Adrenal gland (tissue), 12 donors: ENCODE measurements around the gene RPS14. TPM values are rescaled to one million over a fixed set of nuclear protein-coding genes. Genes with fewer than 3 reads are reported as not detected.

ENCODE experiments used
- DNase-seq, 7 donors: peaks; one replicate each; pipeline ENCODE4 v3.0.0-alpha.2; 2019 to 2020
- H3K27ac ChIP-seq, 5 donors: fragments of 200-600 bp; sonication (generic) in 4 of 5; 1 replicate in 3 of 5; 2 replicates in 2 of 5; pipeline versions ENCODE4 v1.5.1 to v1.8.0; 2016 to 2020; ENCODE audit warnings: mild to moderate bottlenecking in 1 of 5
- H3K27me3 ChIP-seq: fragments of 200-600 bp; 2 replicates; pipeline ENCODE4 v1.8.0; 2021
- H3K36me3 ChIP-seq, 2 donors: fragments of 200-600 bp; replicated peaks in 1 of 2; 1 replicate in 1 of 2; 2 replicates in 1 of 2; pipeline versions ENCODE4 v1.5.1 to v1.8.0; 2018 to 2022
- H3K4me1 ChIP-seq, 2 donors: fragments of 200-600 bp; replicated peaks in 1 of 2; 1 replicate in 1 of 2; 2 replicates in 1 of 2; pipeline versions ENCODE4 v1.5.1 to v1.8.0; 2018 to 2021
- H3K4me3 ChIP-seq, 4 donors: fragments of 200-600 bp; sonication (generic) in 3 of 4; one replicate each; pipeline ENCODE4 v1.5.1; 2016 to 2018
- H3K9me3 ChIP-seq, 3 donors: fragments of 200-600 bp; sonication (generic) in 1 of 3; replicated peaks in 1 of 3; 1 replicate in 2 of 3; 2 replicates in 1 of 3; pipeline versions ENCODE4 v1.5.1 to v1.8.0; 2016 to 2021
- POLR2A ChIP-seq, 2 donors: fragments of 450-650 bp; IDR thresholded peaks; one replicate each; pipeline ENCODE4 v1.6.1; 2017; ENCODE audit warnings: antibody characterized with exemption in 2 of 2, mild to moderate bottlenecking in 2 of 2, moderate library complexity in 1 of 2
- WGBS, 4 donors: extraction: QIAGEN DNeasy Blood & Tissue Kit in 2 of 4; methylation state at CpG; one replicate each; pipeline versions ENCODE4 v1.1.5 to v1.1.7; 2013 to 2017; 5-methylcytosine and 5-hydroxymethylcytosine counted together
- intact Hi-C, 2 donors: fragments of 100-400 bp; cut with DNase I; formaldehyde crosslinking; loops; one replicate each; pipeline versions ENCODE4 v1.14.1 to v1.15.0; 2022 to 2023
- polyA plus RNA-seq, 3 donors: library from polyadenylated mRNA; stranded (reverse); fragments of 200-250 nt in 2 of 3; fragments of 350-450 nt in 1 of 3; fragmentation: Illumina TruSeq in 1 of 3; extraction: RNeasy Lipid Tissue Mini Kit (QIAGEN cat#74804) in 1 of 3; gene quantifications; one replicate each; pipeline ENCODE4 v1.2.3, GENCODE V29; 2013 to 2014
- total RNA-seq, 9 donors: library from RNA; depleted of rRNA in 4 of 9; stranded (reverse); fragments of >200 nt in 4 of 9; fragments of 120-200 nt in 1 of 9; fragmentation: NEBNext Ultra II Directional in 1 of 9; extraction: Animal tissue kit (Norgen Biotek cat#: 25700) in 1 of 9; gene quantifications; one replicate each; pipeline versions ENCODE4 v1.1.0 to v1.2.4, GENCODE V29; 2013 to 2023
- TF ChIP-seq, protein P1 (sequence below), 6 experiments: fragments of 450-650 bp in 4 of 6; fragments of 200-600 bp in 2 of 6; sonication (generic) in 1 of 6; IDR thresholded peaks; 1 replicate in 5 of 6; 2 replicates in 1 of 6; pipeline versions ENCODE4 v1.5.1 to v1.8.0; 2016 to 2021; ENCODE audit warnings: antibody characterized with exemption in 6 of 6, mild to moderate bottlenecking in 2 of 6, moderate library complexity in 1 of 6
- donor health status: healthy with polysubstance abuse.
- donor health status: Bipolar disorder and iron deficiency.
- donor health status: DM: yes; HTN: yes; CAD: no.
- donor health status: DM: no; HTN: no; CAD: no.
- donor health status: DM: no; HTN: no; CAD: no.
- donor health status: DM: yes; HTN: yes; CAD: no.

RPS14 gene
- total and polyA plus RNA-seq, 12 donors: 1,067 to 3,506 (median 1,891) TPM

- peaks cover 37 to 74% of the 10 kb centered on the region in 2 donors for H3K4me1 ChIP-seq
- WGBS, 4 donors: 40 to 78% (median 51%) methylated on average over 4 to 6 of the region's 6 CpGs
- intact Hi-C loops: no loop called here
- TF ChIP-seq, protein P1, sequence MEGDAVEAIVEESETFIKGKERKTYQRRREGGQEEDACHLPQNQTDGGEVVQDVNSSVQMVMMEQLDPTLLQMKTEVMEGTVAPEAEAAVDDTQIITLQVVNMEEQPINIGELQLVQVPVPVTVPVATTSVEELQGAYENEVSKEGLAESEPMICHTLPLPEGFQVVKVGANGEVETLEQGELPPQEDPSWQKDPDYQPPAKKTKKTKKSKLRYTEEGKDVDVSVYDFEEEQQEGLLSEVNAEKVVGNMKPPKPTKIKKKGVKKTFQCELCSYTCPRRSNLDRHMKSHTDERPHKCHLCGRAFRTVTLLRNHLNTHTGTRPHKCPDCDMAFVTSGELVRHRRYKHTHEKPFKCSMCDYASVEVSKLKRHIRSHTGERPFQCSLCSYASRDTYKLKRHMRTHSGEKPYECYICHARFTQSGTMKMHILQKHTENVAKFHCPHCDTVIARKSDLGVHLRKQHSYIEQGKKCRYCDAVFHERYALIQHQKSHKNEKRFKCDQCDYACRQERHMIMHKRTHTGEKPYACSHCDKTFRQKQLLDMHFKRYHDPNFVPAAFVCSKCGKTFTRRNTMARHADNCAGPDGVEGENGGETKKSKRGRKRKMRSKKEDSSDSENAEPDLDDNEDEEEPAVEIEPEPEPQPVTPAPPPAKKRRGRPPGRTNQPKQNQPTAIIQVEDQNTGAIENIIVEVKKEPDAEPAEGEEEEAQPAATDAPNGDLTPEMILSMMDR (IDR thresholded peaks at IDR 0.05): no peak
- TF ChIP-seq POLR2A (IDR thresholded peaks at IDR 0.05): no peak
- peak overlapping the region in 4 of 5 donors; percentile 31 to 92 (median 82) for H3K27ac ChIP-seq
- no peak overlapping the region for H3K4me3 ChIP-seq
- peak in 2 of 7 donors; percentile 49 to 74 for DNase-seq
- no peaks in the 10 kb centered on the region for H3K36me3 ChIP-seq
- no peaks in the 10 kb centered on the region for H3K9me3 ChIP-seq
- no peaks in the 10 kb centered on the region for H3K27me3 ChIP-seq
These were observed 49.0 kb upstream of the RPS14 start for GRCh38 chr5:150498501-150498900.

DNA sequence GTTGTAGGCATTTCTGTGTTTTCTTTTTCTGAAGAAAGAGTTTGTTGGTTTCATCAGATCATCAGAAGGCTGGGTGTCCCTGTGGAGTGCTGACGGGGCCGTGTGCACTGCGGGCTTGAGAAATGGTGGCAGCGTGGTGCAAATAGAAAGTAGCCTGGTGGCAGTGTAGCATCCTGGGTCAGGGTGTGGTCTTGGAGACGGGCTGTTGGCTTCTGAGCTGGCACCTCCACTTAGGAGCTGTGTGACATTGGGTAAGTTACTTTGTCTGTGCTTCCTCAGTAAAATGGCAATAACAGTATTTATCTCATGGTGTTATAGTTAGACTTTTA, 48.4 kb upstream of the RPS14 start:
- no peaks in the 10 kb centered on the region for H3K27me3 ChIP-seq
- TF ChIP-seq POLR2A (IDR thresholded peaks at IDR 0.05): no peak
- TF ChIP-seq, protein P1 (IDR thresholded peaks at IDR 0.05): no peak
- no peak for DNase-seq
- intact Hi-C loops: no loop called here
- no peaks in the 10 kb centered on the region for H3K36me3 ChIP-seq
- H3K4me1 ChIP-seq: peaks cover 32 to 69% of the 10 kb centered on the region in 2 donors
- H3K4me3 ChIP-seq: no peak overlapping the region
- peak overlapping the region; percentile 31 to 92 (median 83) for H3K27ac ChIP-seq
- 27 to 55% (median 35%) methylated on average over 2 to 5 of the region's 5 CpGs for WGBS, 4 donors
- H3K9me3 ChIP-seq: no peaks in the 10 kb centered on the region

DNA sequence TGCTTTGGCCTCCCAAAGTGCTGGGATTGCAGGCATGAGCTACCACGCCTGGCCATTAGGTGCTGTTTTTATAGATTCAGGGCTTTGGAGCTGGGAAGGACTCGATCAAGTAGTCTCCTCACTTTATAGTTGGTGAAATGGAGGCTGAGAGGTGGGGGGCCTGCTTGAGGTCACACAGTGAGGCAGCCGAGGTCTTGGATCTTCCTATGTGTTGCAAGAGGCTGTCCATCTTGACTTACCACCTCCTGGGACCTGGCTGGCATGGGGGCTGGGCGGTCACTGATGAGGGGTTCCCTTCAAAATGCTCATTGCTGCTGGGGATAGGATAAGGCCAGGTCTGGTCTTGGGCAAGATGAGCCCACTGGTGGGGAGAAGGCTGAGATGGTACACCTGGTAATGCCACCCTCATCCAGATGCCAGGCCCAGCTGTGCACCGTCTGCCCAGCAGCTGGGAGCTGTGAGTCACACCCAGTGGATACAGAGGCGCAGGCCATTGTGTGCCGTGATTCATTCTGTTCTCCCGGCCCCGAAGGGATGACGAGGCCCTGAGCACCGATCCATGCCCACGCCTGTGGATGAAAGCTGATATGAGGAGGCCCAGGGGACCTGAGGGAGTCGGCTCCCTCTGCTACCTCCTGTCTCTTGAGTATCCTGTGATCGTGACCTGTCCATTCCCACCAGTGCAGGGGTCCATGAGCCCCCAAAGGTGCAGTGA, 47.9 kb upstream of the RPS14 start:
- Histone ChIP-seq H3K27me3 (no peaks in the 10 kb centered on the region), H3K27ac (peak overlapping the region; percentile 69 to 92 (median 83)), H3K4me1 (peaks cover 32 to 69% of the 10 kb centered on the region in 2 donors), H3K9me3 (no peaks in the 10 kb centered on the region), H3K4me3 (no peak overlapping the region), H3K36me3 (no peaks in the 10 kb centered on the region)
- DNase-seq: peak; percentile 84 to 96 (median 94)
- intact Hi-C loops: no loop called here
- 26 to 36% (median 30%) methylated on average over 12 to 14 of the region's 14 CpGs for WGBS, 4 donors
- TF ChIP-seq POLR2A (IDR thresholded peaks at IDR 0.05): peak; percentile 21 to 63
- TF ChIP-seq, protein P1 (IDR thresholded peaks at IDR 0.05): peak in 2 of 6 experiments; percentile 4 to 16

GRCh38 chr5:150496534-150496933, 47.0 kb upstream of the RPS14 start:
- peaks cover 41 to 69% of the 10 kb centered on the region in 2 donors for H3K4me1 ChIP-seq
- no peaks in the 10 kb centered on the region for H3K9me3 ChIP-seq
- no peaks in the 10 kb centered on the region for H3K36me3 ChIP-seq
- TF ChIP-seq POLR2A (IDR thresholded peaks at IDR 0.05): no peak
- TF ChIP-seq, protein P1 (IDR thresholded peaks at IDR 0.05): no peak
- no peaks in the 10 kb centered on the region for H3K27me3 ChIP-seq
- no peak for DNase-seq
- H3K4me3 ChIP-seq: no peak overlapping the region
- WGBS, 4 donors: 71 to 76% (median 74%) methylated on average over 4 of the region's 4 CpGs
- peak overlapping the region in 4 of 5 donors; percentile 5 to 84 (median 54) for H3K27ac ChIP-seq
- intact Hi-C loops: no loop called here
